GM10847 (cell line): ENCODE results near the gene TMEM40.

Experiments
- POLR2A ChIP-seq: IDR thresholded peaks from 2 replicates; pipeline ENCODE4 v1.6.1; 2011; ENCODE audit not compliant: insufficient read length; ENCODE audit errors: extremely low read depth

Gene TMEM40

GRCh38 chr3:12742330-12743107 is 16.5 kb downstream of the TMEM40 start:
- TF ChIP-seq POLR2A, result no peak

GRCh38 chr3:12741209-12741608 is 17.9 kb downstream of the TMEM40 start:
- TF ChIP-seq POLR2A, result no peak

- TF ChIP-seq POLR2A, result no peak
Observed at GRCh38 chr3:12737833-12738232, 21.2 kb downstream of the TMEM40 start.

- TF ChIP-seq POLR2A, result no peak
Observed at GRCh38 chr3:12737319-12737718, 21.7 kb downstream of the TMEM40 start.

GRCh38 chr3:12734960-12735359 is 24.1 kb downstream of the TMEM40 start:
- no peak for TF ChIP-seq POLR2A

GRCh38 chr3:12733566-12733965 is 25.5 kb downstream of the TMEM40 start:
- no peak for TF ChIP-seq POLR2A

- TF ChIP-seq POLR2A, result no peak
Observed at GRCh38 chr3:12730506-12731242, 28.4 kb downstream of the TMEM40 start.

- TF ChIP-seq POLR2A, result no peak
Observed at GRCh38 chr3:12729051-12729651, 29.9 kb downstream of the TMEM40 start.

- TF ChIP-seq POLR2A, result no peak
Observed at GRCh38 chr3:12727937-12728336, 31.1 kb downstream of the TMEM40 start.

- no peak for TF ChIP-seq POLR2A
Observed at GRCh38 chr3:12727481-12727880, 31.6 kb downstream of the TMEM40 start.

- no peak for TF ChIP-seq POLR2A
Observed at GRCh38 chr3:12725436-12725835, 33.6 kb downstream of the TMEM40 start.

- TF ChIP-seq POLR2A, result no peak
Observed at GRCh38 chr3:12724794-12725193, 34.3 kb downstream of the TMEM40 start.

- TF ChIP-seq POLR2A, result no peak
Observed at GRCh38 chr3:12722226-12722625, 36.8 kb downstream of the TMEM40 start.

GRCh38 chr3:12719984-12720898 is 38.8 kb downstream of the TMEM40 start:
- no peak for TF ChIP-seq POLR2A

- TF ChIP-seq POLR2A, result no peak
Observed at GRCh38 chr3:12719541-12719940, 39.5 kb downstream of the TMEM40 start.

- no peak for TF ChIP-seq POLR2A
Observed at GRCh38 chr3:12716605-12717151, 42.4 kb downstream of the TMEM40 start.
